NCI-H1105 treated with DMSO at 0.1 percent for 48 hours (cell line): ENCODE results near the gene ZMYM2.
A peak's percentile ranks its signal among the peaks of the same experiment; 100 is the strongest.

ENCODE experiments used
- DNase-seq: peaks from one replicate; lab custom pipeline; 2025; lab: John Stamatoyannopoulos, UW

Gene ZMYM2

GRCh38 chr13:20105161-20105689 lies 146.7 kb downstream of the ZMYM2 start:
- DNase-seq = no peak

- peak; percentile 38 for DNase-seq
Observed at GRCh38 chr13:20106742-20107141, 148.2 kb downstream of the ZMYM2 start.

DNA sequence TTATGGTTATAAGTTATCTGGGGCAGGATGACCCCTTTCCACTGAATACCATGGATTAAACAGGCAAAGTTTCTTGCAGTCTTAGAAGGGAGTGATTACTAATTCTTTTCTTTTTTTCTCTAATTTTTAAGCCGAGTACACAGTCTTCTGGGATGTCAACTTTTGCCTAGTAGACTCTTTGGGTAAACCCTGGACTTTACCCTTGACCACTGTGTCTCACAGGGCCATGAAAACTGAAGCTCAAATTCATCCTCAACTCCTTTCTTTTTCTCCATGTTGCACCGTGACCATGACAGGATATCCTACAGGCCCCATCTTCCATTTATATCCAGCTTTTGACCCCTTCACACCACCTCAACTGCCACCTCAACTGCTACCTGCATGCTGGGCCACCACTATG lies 150.5 kb downstream of the ZMYM2 start:
- DNase-seq = no peak

GRCh38 chr13:20114066-20114610 lies 155.6 kb downstream of the ZMYM2 start:
- no peak for DNase-seq

- no peak for DNase-seq
Observed at GRCh38 chr13:20116213-20116612, 157.7 kb downstream of the ZMYM2 start.

DNA sequence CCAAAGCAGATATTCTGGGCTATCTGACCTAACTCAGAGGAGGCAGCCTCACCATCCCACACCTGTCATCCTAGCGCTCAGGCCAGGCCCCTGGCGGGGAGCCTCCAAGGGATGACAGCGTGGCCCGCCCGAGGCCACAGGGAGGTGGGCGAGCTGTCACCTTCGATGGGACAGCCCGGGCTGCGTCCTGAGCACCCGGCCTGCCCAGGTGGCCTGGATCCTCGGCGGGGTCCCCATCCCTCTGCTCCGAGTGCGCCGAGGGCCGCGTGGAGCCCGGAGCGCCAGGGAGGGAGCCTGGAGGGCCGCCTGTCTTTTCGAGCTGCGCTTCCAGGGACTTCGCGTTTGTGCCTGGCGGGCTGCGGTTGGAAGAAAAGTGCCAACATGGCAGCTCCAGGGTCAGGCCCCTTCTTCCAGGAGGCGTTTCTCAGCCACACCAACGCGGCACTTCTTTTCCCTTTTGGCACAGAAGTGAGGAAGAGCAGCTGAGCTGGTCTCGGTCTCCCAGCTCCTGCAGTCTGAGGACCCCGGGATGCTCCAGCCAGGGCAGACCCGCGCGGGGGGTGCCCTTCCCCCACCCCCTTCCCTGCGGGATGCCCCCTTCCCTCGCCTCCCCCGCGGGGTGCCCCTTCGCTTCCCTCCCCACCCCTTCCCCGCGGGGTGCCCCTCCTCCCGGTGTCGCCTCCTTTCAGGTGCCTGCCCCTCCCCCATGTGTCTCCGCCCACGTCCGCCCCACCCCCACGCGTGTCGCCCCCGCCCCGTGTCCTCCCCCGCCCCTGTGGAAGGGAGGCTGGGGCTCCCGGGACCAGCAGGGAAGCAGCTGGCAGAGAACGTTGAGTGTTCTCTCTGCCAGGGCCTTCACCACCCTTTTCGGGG lies 160.0 kb downstream of the ZMYM2 start:
- DNase-seq = peak; percentile 8

DNA sequence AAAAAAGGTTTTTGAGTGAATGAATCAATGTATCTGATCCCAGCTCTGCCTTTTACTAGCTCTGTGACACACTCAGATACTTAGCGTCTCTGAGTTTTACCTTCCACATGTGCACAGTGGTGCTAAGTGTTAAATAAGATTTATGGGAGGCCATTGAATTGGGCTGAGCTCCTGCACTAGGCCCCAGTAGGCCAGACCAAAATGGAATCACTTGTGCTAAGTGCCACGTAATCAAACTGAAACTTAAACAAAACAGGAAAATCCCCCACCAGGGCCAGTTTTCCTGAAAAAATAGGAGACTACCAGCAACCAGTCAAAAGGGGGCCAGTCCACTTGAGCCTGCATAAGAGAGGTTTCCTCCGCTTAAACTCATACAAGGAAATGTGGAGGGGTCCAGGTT lies 161.4 kb downstream of the ZMYM2 start:
- DNase-seq = no peak

GRCh38 chr13:20121159-20121525 lies 162.6 kb downstream of the ZMYM2 start:
- DNase-seq = no peak

- no peak for DNase-seq
Observed at GRCh38 chr13:20124303-20124702, 165.8 kb downstream of the ZMYM2 start.

DNA sequence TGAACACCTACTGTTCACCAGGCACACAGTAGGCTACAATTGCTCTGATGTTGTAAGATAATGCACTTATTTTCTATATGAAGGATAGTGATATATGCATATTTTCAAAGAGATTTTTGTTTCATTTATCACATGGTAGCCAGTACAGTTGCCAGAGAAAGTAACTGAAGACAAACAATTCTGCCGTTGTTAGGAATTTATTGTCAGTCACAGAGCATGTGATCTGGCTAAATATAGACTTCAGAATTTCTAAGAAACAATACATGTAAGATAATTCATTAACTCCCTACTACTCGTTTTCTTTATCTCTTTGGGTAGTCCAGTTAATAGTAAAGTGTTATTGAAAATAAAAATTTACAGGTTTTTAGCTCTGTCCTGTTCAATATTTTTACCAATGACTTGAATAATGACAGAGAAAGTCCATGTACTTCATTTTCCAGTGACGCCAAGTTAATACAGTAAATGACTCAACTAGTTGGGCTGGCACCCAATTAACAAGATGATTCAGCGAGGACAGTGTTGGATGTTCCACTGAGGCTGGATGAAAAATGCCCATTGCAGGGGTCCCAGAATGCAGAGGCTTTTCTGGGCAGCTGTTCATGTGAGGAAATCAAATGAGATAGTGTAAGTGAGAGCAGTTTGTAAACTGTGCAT lies 166.7 kb downstream of the ZMYM2 start:
- DNase-seq = no peak

DNA sequence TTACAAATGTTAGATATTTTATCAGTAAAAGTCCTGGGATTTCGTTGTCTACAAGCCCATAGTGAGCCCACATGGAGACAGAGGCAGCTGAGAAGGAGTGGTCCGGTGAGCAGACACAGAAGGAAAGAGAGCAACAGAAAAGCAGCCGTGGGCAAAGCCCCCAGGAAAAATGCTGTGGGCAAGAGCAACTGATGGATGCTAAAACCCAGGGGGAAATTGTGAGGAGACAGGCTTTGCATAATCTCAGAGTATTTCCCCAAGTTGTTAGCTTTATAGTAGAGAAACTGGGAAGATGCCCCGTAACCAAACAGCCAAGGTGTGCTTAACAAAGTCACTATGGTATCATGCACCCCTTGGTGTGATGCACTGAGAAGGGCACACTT lies 167.2 kb downstream of the ZMYM2 start:
- no peak for DNase-seq

GRCh38 chr13:20126541-20127261 lies 168.2 kb downstream of the ZMYM2 start:
- no peak for DNase-seq

GRCh38 chr13:20127262-20127561 lies 168.7 kb downstream of the ZMYM2 start:
- no peak for DNase-seq

DNA sequence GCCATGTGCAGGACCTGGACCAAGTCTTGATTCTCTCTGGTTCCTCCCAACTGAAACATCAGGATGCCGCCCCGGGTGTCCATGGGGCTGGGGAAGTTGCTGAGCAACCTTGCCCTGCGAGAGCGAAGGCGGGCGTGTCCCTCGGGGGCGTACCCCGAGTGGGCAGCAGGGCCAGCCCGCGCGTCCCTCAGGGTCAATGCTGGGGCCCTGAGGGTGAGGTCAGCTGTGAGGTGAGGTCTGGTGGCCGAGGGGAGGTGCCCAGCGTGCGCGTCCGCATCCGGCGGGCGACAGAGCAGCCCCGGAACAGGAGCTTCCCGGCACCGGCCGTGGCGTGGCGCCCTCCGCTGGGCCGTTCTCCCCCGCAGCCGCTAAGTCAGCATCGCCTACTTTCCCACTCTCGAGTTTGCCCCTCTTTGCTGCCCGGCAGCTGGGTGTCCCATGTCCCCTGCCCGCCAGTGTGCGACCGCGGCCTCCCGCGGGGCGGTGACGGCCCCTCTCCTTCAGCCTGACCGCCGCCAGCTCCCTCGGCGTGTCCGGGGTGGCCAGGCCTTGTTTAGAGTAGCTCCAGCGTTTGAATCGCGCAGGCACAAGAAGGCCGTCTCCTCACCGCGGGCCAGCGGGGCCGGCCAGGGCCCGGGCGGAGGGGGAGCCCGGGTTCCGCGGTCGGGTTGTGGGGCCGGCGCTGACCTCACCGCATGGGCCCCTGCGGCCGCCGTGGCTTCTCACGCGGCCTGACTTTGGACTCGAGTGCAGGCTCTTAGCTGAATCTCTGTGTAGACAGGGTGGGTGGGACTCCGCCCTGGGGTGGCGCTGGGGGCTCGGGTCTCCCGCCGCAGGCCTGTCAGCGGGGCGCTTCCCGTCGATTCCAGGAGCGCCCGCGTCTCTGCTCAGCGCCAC lies 169.3 kb downstream of the ZMYM2 start:
- no peak for DNase-seq

GRCh38 chr13:20128459-20128931 lies 170.0 kb downstream of the ZMYM2 start:
- no peak for DNase-seq

DNA sequence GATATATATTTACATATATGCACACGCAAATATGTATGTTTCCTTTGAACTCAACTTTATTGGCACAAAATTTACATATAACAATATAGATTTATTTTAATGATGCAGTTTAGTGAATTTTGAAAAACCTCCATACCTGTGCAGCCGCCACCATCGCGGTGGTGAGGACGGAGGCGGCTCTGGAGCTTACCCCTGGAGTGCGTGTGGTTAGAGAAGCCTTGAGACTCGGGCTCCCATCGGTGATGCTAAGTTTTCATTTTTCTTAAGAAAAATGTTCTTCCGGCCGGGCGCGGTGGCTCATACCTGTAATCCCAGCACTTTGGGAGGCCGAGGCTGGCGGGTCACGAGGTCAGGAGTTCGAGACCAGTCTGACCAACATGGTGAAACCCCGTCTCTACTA lies 170.5 kb downstream of the ZMYM2 start:
- no peak for DNase-seq

DNA sequence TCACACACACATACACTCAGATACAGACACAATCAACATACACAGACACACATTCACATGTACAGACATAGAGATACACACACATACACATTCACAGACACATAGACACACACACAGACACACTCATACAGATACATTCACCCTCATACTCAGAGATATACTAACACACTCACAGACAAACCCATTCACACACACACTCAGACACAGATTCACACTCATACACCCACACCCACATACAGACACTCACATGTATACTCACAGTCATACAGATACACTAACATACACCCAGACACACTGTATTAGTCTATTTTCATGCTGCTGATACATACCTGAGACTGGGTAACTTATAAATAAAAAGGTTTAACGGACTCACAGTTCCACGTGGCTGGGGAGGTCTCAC lies 171.5 kb downstream of the ZMYM2 start:
- no peak for DNase-seq

DNA sequence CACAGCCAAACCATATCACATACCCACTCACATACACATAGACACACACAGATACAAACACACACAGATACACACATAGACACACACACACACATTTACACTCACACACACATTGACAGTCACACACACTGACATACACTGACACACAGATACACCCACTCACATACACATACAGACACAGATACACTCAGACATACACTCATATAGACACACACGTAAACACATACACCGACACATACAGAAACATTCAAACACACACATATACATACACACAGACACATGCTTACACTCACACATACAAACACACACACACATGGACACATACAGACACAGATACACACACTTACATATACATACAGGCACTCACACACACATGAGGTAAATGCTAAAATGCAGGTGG lies 172.1 kb downstream of the ZMYM2 start:
- no peak for DNase-seq

DNA sequence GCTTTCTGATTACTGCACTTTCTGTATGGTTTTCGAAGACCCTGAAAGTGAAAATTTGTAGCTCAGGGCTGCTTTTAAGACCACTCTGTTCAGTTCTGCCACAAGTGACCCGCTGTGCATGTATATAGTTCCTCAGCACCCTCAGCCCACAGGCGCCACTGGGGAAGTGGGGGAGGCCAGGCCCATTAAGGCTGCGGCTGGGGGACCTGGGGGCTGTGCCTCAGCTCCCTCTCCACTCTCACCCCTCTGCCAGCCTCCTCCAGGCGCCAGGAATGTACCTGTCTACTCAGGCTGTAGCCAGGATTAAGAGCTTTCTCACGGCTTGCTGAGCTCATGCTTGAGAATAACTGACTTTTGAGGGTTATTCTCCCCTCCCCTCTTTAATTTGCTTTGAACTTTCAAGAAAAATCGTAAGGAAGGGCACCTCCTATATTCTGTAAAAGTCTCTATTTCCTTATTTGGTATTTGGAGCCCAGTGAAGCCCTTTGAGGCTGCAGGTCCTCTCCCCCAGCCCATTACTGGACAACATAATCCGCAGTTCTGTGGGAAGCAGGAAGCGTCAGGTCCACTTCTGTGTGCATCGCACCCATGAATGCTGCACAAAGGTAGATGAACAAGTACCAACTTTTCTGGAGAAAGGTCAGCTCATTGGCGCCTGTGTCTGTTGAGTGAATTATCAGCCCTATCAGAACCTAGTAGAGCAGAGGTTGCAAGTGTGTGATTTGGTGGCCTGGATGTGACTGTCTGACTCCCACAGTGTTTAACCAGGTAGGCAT lies 172.7 kb downstream of the ZMYM2 start:
- DNase-seq = no peak

- DNase-seq = no peak
Observed at GRCh38 chr13:20132052-20132634, 173.6 kb downstream of the ZMYM2 start.
